K562 (cell line): ENCODE results near the gene ECT2L. TPM values are rescaled to one million over a fixed set of nuclear protein-coding genes. Genes with fewer than 3 reads are reported as not detected.

Experiments
- ATAC-seq: fragments of 200-7000 bp; cut with Tn5 transposase; 3 replicates; pipeline ENCODE4 v1.9.1; 2020; ENCODE audit warnings: moderate library complexity
- BruUV-seq: library from RNA; stranded (reverse); fragments of 400-500 nt; replicated peaks from 2 replicates; lab custom pipeline; 2021; lab: Mats Ljungman, UMichigan
- CTCF ChIA-PET: fragments of 300-600 bp; formaldehyde crosslinking; extraction: SDS; loops from one replicate; lab custom pipeline; 2021; ENCODE audit warnings: low intra/inter-chr PET ratio; lab: Yijun Ruan, JAX
- POLR2A ChIA-PET: fragments of 300-600, 350-650 bp; sonication (Branson Sonifier 250); formaldehyde crosslinking; extraction: SDS; loops from one replicate; lab custom pipeline; 2021; ENCODE audit warnings: antibody characterized with exemption, inconsistent platforms; lab: Yijun Ruan, JAX
- DNase-seq, 4 experiments: peaks; one replicate each; pipeline versions ENCODE4 v3.0.0 to v3.0.0-alpha.2; 2011 to 2018; ENCODE audit warnings: low spot score in 3 of 4, mixed read lengths in 3 of 4; ENCODE audit errors: extremely low read depth in 1 of 4
- FAIRE-seq: peaks from 2 replicates; lab custom pipeline; 2011; peaks lifted over from hg19 to GRCh38; lab: Jason Lieb, UNC
- H2AFZ ChIP-seq: 2 replicates; pipeline ENCODE4 v1.6.0; 2011; ENCODE audit warnings: low read depth, low read length, control low read depth, inconsistent platforms
- H3K27ac ChIP-seq: fragments of 200-600 bp; 3 replicates; pipeline ENCODE4 v1.8.0; 2011; ENCODE audit warnings: low read depth, mild to moderate bottlenecking, control low read depth, inconsistent platforms, low read length, moderate library complexity, mixed read lengths; ENCODE audit errors: extremely low read depth
- H3K27me3 ChIP-seq, 2 experiments: fragments of 300-600 bp in 1 of 2; 2 replicates in 1 of 2; 3 replicates in 1 of 2; pipeline versions ENCODE4 v1.6.0 to v1.8.0; 2011; ENCODE audit warnings: inconsistent platforms in 2 of 2, low read length in 2 of 2, mild to moderate bottlenecking in 1 of 2, mixed read lengths in 1 of 2, moderate library complexity in 1 of 2; ENCODE audit not compliant: control insufficient read depth in 2 of 2, insufficient read depth in 2 of 2
- H3K36me3 ChIP-seq: fragments of 300-600 bp; 3 replicates; pipeline ENCODE4 v1.8.0; 2011; ENCODE audit warnings: mild to moderate bottlenecking, low read length, inconsistent platforms; ENCODE audit not compliant: control insufficient read depth, insufficient read depth
- H3K4me1 ChIP-seq, 2 experiments: fragments of 200-600 bp in 1 of 2; replicated peaks in 1 of 2; 2 replicates in 1 of 2; 3 replicates in 1 of 2; pipeline versions ENCODE4 v1.5.1 to v1.8.0; 2011; ENCODE audit warnings: inconsistent platforms in 2 of 2, low read length in 2 of 2, mild to moderate bottlenecking in 1 of 2, mixed read lengths in 1 of 2, moderate library complexity in 1 of 2; ENCODE audit not compliant: control insufficient read depth in 2 of 2, insufficient read depth in 2 of 2
- H3K4me2 ChIP-seq: 2 replicates; pipeline ENCODE4 v1.6.1; 2011; ENCODE audit warnings: low read length, control low read depth, inconsistent platforms, mixed read lengths; ENCODE audit not compliant: insufficient read depth
- H3K4me3 ChIP-seq: fragments of 200-600 bp; sonication (generic), shearing (Covaris generic); 2 replicates; pipeline ENCODE4 v1.5.1; 2016; ENCODE audit warnings: control low read depth, inconsistent platforms
- H3K79me2 ChIP-seq: fragments of 200-600 bp; 3 replicates; pipeline ENCODE4 v1.8.0; 2011; ENCODE audit warnings: low read length, inconsistent platforms; ENCODE audit not compliant: control insufficient read depth, insufficient read depth
- H3K9ac ChIP-seq, 2 experiments: 2 replicates each; pipeline versions ENCODE4 v1.6.0 to v1.6.1; 2011; ENCODE audit warnings: low read depth in 2 of 2, low read length in 2 of 2, control low read depth in 1 of 2, inconsistent platforms in 1 of 2, mild to moderate bottlenecking in 1 of 2, mixed read lengths in 1 of 2; ENCODE audit not compliant: insufficient read depth in 1 of 2
- H3K9me1 ChIP-seq: one replicate; pipeline ENCODE4 v1.6.0; 2011; ENCODE audit warnings: inconsistent platforms, mild to moderate bottlenecking, low read length, moderate library complexity; ENCODE audit not compliant: control insufficient read depth, insufficient read depth
- H3K9me3 ChIP-seq: replicated peaks from 2 replicates; pipeline ENCODE4 v1.5.1; 2011; ENCODE audit warnings: low read depth, low read length, inconsistent platforms; ENCODE audit not compliant: control insufficient read depth, insufficient read depth
- H4K20me1 ChIP-seq: replicated peaks from 2 replicates; pipeline ENCODE4 v1.6.1; 2011; ENCODE audit warnings: low read length, inconsistent platforms, mixed read lengths; ENCODE audit not compliant: control insufficient read depth, insufficient read depth
- ARID3A ChIP-seq: IDR thresholded peaks from 2 replicates; pipeline ENCODE4 v1.6.1; 2012; ENCODE audit warnings: low read depth, low read length, improper control_type of control experiment, borderline replicate concordance
- ATF7 ChIP-seq: fragments of 450-650 bp; IDR thresholded peaks from 2 replicates; pipeline ENCODE4 v1.7.1; 2014; ENCODE audit warnings: mild to moderate bottlenecking, moderate library complexity
- WGBS: fragments of 100-300 bp; shearing (Covaris generic); methylation state at CpG from one replicate; pipeline ENCODE4 v1.1.6; 2016; ENCODE audit warnings: low coverage, mixed read lengths; ENCODE audit not compliant: insufficient coverage; ENCODE audit errors: missing lambda C conversion rate; 5-methylcytosine and 5-hydroxymethylcytosine counted together
- in situ Hi-C: fragments of 300-500 bp; cut with MboI; formaldehyde crosslinking; loops from 4 replicates; pipeline ENCODE4 v1.15.0; 2018; ENCODE audit warnings: inconsistent platforms, mixed read lengths
- intact Hi-C: fragments of 100-400 bp; cut with micrococcal nuclease; formaldehyde crosslinking; loops from 2 replicates; pipeline ENCODE4 v1.14.2; 2022
- polyA plus RNA-seq, 8 experiments: library from polyadenylated mRNA; depleted of rRNA in 4 of 8; stranded (reverse) in 5 of 8; unstranded in 3 of 8; fragments of >200 nt; fragmentation: Nextera tagmentation in 2 of 8; fragmentation: Illumina TruSeq in 1 of 8; extraction: Ambion mirVana in 2 of 8; extraction: Trizol in 1 of 8; gene quantifications; 2 replicates each; pipeline versions ENCODE4 v1.2.1 to v1.2.3, GENCODE V29; 2011 to 2014; ENCODE audit warnings: inconsistent platforms in 1 of 8, missing spikeins in 1 of 8
- total RNA-seq, 7 experiments: library from RNA; depleted of rRNA in 6 of 7; stranded (reverse); fragments of >200 nt in 6 of 7; fragmentation: Illumina TruSeq in 2 of 7; extraction: Trizol in 2 of 7; gene quantifications; 2 replicates each; pipeline versions ENCODE4 v1.2.1 to v1.2.3, GENCODE V29; 2011 to 2021; ENCODE audit warnings: low replicate concordance in 1 of 7
- TF ChIP-seq, protein P1 (sequence below): fragments of 450-650 bp; conservative IDR thresholded peaks from 2 replicates; pipeline ENCODE4 v1.6.1; 2016; ENCODE audit warnings: missing genetic modification characterization, low read depth, mild to moderate bottlenecking, control low read depth, missing compliant biosample characterization
- TF ChIP-seq, protein P2 (sequence below): fragments of 250-450 bp; sonication (Bioruptor Pico); IDR thresholded peaks from 2 replicates; pipeline ENCODE4 v1.4.0; 2020
- TF ChIP-seq, protein P3 (sequence below): fragments of 450-650 bp; IDR thresholded peaks from 2 replicates; pipeline ENCODE4 v1.6.1; 2016; ENCODE audit warnings: mild to moderate bottlenecking

ECT2L gene
- total and polyA plus RNA-seq, 9 of the 15 experiments (the other 6 are each of a cell fraction or from before 2014, with no cell fraction given): 0.03 to 0.04 TPM; not detected in 7

- no peaks in the 10 kb centered on the region for H4K20me1 ChIP-seq
- no peak overlapping the region for H3K4me2 ChIP-seq
- no peaks in the 10 kb centered on the region for H3K9me1 ChIP-seq
- no peak overlapping the region for H3K27ac ChIP-seq
- no TSS peak for BruUV-seq
- ChIA-PET CTCF (interaction anchor here (0.5 kb wide), 1 partner anchor 16 kb away, joined by 3 read pairs; no protein-coding TSS in a partner anchor), POLR2A (no interaction called here)
- WGBS: 1% methylated on average over 7 of the region's 7 CpGs
- no peak overlapping the region for H3K9ac ChIP-seq
- DNase-seq: no peak
- H3K36me3 ChIP-seq: no peaks in the 10 kb centered on the region
- no peak overlapping the region for H2AFZ ChIP-seq
- no peaks in the 10 kb centered on the region for H3K4me1 ChIP-seq
- FAIRE-seq: no peak
- H3K27me3 ChIP-seq: peaks cover 8 to 15% of the 10 kb centered on the region in 2 experiments; a peak in 4 of 5 replicates
- in situ Hi-C loops: no loop called here
- no peaks in the 10 kb centered on the region for H3K79me2 ChIP-seq
- ATAC-seq: no peak; the same call in 2 of the 3 replicates
- no peak overlapping the region for H3K4me3 ChIP-seq
- intact Hi-C loops: no loop called here
- H3K9me3 ChIP-seq: no peaks in the 10 kb centered on the region
- TF ChIP-seq, protein P1, sequence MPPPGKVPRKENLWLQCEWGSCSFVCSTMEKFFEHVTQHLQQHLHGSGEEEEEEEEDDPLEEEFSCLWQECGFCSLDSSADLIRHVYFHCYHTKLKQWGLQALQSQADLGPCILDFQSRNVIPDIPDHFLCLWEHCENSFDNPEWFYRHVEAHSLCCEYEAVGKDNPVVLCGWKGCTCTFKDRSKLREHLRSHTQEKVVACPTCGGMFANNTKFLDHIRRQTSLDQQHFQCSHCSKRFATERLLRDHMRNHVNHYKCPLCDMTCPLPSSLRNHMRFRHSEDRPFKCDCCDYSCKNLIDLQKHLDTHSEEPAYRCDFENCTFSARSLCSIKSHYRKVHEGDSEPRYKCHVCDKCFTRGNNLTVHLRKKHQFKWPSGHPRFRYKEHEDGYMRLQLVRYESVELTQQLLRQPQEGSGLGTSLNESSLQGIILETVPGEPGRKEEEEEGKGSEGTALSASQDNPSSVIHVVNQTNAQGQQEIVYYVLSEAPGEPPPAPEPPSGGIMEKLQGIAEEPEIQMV: no peak
- TF ChIP-seq, protein P2, sequence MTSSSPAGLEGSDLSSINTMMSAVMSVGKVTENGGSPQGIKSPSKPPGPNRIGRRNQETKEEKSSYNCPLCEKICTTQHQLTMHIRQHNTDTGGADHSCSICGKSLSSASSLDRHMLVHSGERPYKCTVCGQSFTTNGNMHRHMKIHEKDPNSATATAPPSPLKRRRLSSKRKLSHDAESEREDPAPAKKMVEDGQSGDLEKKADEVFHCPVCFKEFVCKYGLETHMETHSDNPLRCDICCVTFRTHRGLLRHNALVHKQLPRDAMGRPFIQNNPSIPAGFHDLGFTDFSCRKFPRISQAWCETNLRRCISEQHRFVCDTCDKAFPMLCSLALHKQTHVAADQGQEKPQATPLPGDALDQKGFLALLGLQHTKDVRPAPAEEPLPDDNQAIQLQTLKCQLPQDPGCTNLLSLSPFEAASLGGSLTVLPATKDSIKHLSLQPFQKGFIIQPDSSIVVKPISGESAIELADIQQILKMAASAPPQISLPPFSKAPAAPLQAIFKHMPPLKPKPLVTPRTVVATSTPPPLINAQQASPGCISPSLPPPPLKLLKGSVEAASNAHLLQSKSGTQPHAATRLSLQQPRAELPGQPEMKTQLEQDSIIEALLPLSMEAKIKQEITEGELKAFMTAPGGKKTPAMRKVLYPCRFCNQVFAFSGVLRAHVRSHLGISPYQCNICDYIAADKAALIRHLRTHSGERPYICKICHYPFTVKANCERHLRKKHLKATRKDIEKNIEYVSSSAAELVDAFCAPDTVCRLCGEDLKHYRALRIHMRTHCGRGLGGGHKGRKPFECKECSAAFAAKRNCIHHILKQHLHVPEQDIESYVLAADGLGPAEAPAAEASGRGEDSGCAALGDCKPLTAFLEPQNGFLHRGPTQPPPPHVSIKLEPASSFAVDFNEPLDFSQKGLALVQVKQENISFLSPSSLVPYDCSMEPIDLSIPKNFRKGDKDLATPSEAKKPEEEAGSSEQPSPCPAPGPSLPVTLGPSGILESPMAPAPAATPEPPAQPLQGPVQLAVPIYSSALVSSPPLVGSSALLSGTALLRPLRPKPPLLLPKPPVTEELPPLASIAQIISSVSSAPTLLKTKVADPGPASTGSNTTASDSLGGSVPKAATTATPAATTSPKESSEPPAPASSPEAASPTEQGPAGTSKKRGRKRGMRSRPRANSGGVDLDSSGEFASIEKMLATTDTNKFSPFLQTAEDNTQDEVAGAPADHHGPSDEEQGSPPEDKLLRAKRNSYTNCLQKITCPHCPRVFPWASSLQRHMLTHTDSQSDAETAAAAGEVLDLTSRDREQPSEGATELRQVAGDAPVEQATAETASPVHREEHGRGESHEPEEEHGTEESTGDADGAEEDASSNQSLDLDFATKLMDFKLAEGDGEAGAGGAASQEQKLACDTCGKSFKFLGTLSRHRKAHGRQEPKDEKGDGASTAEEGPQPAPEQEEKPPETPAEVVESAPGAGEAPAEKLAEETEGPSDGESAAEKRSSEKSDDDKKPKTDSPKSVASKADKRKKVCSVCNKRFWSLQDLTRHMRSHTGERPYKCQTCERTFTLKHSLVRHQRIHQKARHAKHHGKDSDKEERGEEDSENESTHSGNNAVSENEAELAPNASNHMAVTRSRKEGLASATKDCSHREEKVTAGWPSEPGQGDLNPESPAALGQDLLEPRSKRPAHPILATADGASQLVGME (CRISPR knock-in tag): no peak
- TF ChIP-seq, protein P3, sequence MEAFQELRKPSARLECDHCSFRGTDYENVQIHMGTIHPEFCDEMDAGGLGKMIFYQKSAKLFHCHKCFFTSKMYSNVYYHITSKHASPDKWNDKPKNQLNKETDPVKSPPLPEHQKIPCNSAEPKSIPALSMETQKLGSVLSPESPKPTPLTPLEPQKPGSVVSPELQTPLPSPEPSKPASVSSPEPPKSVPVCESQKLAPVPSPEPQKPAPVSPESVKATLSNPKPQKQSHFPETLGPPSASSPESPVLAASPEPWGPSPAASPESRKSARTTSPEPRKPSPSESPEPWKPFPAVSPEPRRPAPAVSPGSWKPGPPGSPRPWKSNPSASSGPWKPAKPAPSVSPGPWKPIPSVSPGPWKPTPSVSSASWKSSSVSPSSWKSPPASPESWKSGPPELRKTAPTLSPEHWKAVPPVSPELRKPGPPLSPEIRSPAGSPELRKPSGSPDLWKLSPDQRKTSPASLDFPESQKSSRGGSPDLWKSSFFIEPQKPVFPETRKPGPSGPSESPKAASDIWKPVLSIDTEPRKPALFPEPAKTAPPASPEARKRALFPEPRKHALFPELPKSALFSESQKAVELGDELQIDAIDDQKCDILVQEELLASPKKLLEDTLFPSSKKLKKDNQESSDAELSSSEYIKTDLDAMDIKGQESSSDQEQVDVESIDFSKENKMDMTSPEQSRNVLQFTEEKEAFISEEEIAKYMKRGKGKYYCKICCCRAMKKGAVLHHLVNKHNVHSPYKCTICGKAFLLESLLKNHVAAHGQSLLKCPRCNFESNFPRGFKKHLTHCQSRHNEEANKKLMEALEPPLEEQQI: no peak
- no peak for TF ChIP-seq ARID3A
- no peak for TF ChIP-seq ATF7
These were observed 86.6 kb downstream of the ECT2L start for GRCh38 chr6:138882369-138883017.
